K562 (cell line): ENCODE data around the gene CAST. TPM values are rescaled to one million over a fixed set of nuclear protein-coding genes. Genes with fewer than 3 reads are reported as not detected.

Experiments used
- ATAC-seq: fragments of 200-7000 bp; cut with Tn5 transposase; 3 replicates; pipeline ENCODE4 v1.9.1; 2020; ENCODE audit warnings: moderate library complexity
- BruUV-seq: library from RNA; stranded (reverse); fragments of 400-500 nt; replicated peaks from 2 replicates; lab custom pipeline; 2021; lab: Mats Ljungman, UMichigan
- CTCF ChIA-PET: fragments of 300-600 bp; formaldehyde crosslinking; extraction: SDS; loops from one replicate; lab custom pipeline; 2021; ENCODE audit warnings: low intra/inter-chr PET ratio; lab: Yijun Ruan, JAX
- POLR2A ChIA-PET: fragments of 300-600, 350-650 bp; sonication (Branson Sonifier 250); formaldehyde crosslinking; extraction: SDS; loops from one replicate; lab custom pipeline; 2021; ENCODE audit warnings: antibody characterized with exemption, inconsistent platforms; lab: Yijun Ruan, JAX
- DNase-seq, 4 experiments: peaks; one replicate each; pipeline versions ENCODE4 v3.0.0 to v3.0.0-alpha.2; 2011 to 2018; ENCODE audit warnings: low spot score in 3 of 4, mixed read lengths in 3 of 4; ENCODE audit errors: extremely low read depth in 1 of 4
- FAIRE-seq: peaks from 2 replicates; lab custom pipeline; 2011; peaks lifted over from hg19 to GRCh38; lab: Jason Lieb, UNC
- H2AFZ ChIP-seq: 2 replicates; pipeline ENCODE4 v1.6.0; 2011; ENCODE audit warnings: low read depth, low read length, control low read depth, inconsistent platforms
- H3K27ac ChIP-seq: fragments of 200-600 bp; 3 replicates; pipeline ENCODE4 v1.8.0; 2011; ENCODE audit warnings: low read depth, mild to moderate bottlenecking, control low read depth, inconsistent platforms, low read length, moderate library complexity, mixed read lengths; ENCODE audit errors: extremely low read depth
- H3K27me3 ChIP-seq, 2 experiments: fragments of 300-600 bp in 1 of 2; 2 replicates in 1 of 2; 3 replicates in 1 of 2; pipeline versions ENCODE4 v1.6.0 to v1.8.0; 2011; ENCODE audit warnings: inconsistent platforms in 2 of 2, low read length in 2 of 2, mild to moderate bottlenecking in 1 of 2, mixed read lengths in 1 of 2, moderate library complexity in 1 of 2; ENCODE audit not compliant: control insufficient read depth in 2 of 2, insufficient read depth in 2 of 2
- H3K36me3 ChIP-seq: fragments of 300-600 bp; 3 replicates; pipeline ENCODE4 v1.8.0; 2011; ENCODE audit warnings: mild to moderate bottlenecking, low read length, inconsistent platforms; ENCODE audit not compliant: control insufficient read depth, insufficient read depth
- H3K4me1 ChIP-seq, 2 experiments: fragments of 200-600 bp in 1 of 2; replicated peaks in 1 of 2; 2 replicates in 1 of 2; 3 replicates in 1 of 2; pipeline versions ENCODE4 v1.5.1 to v1.8.0; 2011; ENCODE audit warnings: inconsistent platforms in 2 of 2, low read length in 2 of 2, mild to moderate bottlenecking in 1 of 2, mixed read lengths in 1 of 2, moderate library complexity in 1 of 2; ENCODE audit not compliant: control insufficient read depth in 2 of 2, insufficient read depth in 2 of 2
- H3K4me2 ChIP-seq: 2 replicates; pipeline ENCODE4 v1.6.1; 2011; ENCODE audit warnings: low read length, control low read depth, inconsistent platforms, mixed read lengths; ENCODE audit not compliant: insufficient read depth
- H3K4me3 ChIP-seq: fragments of 200-600 bp; sonication (generic), shearing (Covaris generic); 2 replicates; pipeline ENCODE4 v1.5.1; 2016; ENCODE audit warnings: control low read depth, inconsistent platforms
- H3K79me2 ChIP-seq: fragments of 200-600 bp; 3 replicates; pipeline ENCODE4 v1.8.0; 2011; ENCODE audit warnings: low read length, inconsistent platforms; ENCODE audit not compliant: control insufficient read depth, insufficient read depth
- H3K9ac ChIP-seq, 2 experiments: 2 replicates each; pipeline versions ENCODE4 v1.6.0 to v1.6.1; 2011; ENCODE audit warnings: low read depth in 2 of 2, low read length in 2 of 2, control low read depth in 1 of 2, inconsistent platforms in 1 of 2, mild to moderate bottlenecking in 1 of 2, mixed read lengths in 1 of 2; ENCODE audit not compliant: insufficient read depth in 1 of 2
- H3K9me1 ChIP-seq: one replicate; pipeline ENCODE4 v1.6.0; 2011; ENCODE audit warnings: inconsistent platforms, mild to moderate bottlenecking, low read length, moderate library complexity; ENCODE audit not compliant: control insufficient read depth, insufficient read depth
- H3K9me3 ChIP-seq: replicated peaks from 2 replicates; pipeline ENCODE4 v1.5.1; 2011; ENCODE audit warnings: low read depth, low read length, inconsistent platforms; ENCODE audit not compliant: control insufficient read depth, insufficient read depth
- H4K20me1 ChIP-seq: replicated peaks from 2 replicates; pipeline ENCODE4 v1.6.1; 2011; ENCODE audit warnings: low read length, inconsistent platforms, mixed read lengths; ENCODE audit not compliant: control insufficient read depth, insufficient read depth
- ARID3B ChIP-seq: fragments of 250-450 bp; sonication (Bioruptor Pico); IDR thresholded peaks from 2 replicates; pipeline ENCODE4 v1.4.0; 2020; ENCODE audit warnings: borderline replicate concordance
- ATF1 ChIP-seq, 2 experiments: fragments of 450-650 bp in 1 of 2; IDR thresholded peaks; 2 replicates each; pipeline ENCODE4 v1.6.1; 2016; ENCODE audit warnings: missing compliant biosample characterization in 1 of 2, missing genetic modification characterization in 1 of 2
- BCOR ChIP-seq: fragments of 450-650 bp; IDR thresholded peaks from 2 replicates; pipeline ENCODE4 v1.6.1; 2016
- CBX2 ChIP-seq: fragments of 200-600 bp; sonication (generic); IDR thresholded peaks from one replicate; pipeline ENCODE4 v1.6.1; 2012; ENCODE audit warnings: mild to moderate bottlenecking, low read length, inconsistent platforms; ENCODE audit not compliant: insufficient read depth, poor library complexity, severe bottlenecking
- CREB5 ChIP-seq: fragments of 250-450 bp; sonication (Bioruptor Pico); IDR thresholded peaks from 2 replicates; pipeline ENCODE4 v1.5.0; 2020; ENCODE audit warnings: mild to moderate bottlenecking
- FOS ChIP-seq: IDR thresholded peaks from 3 replicates; pipeline ENCODE4 v1.6.1; 2011; ENCODE audit not compliant: insufficient read length; ENCODE audit errors: extremely low read depth
- KDM2B ChIP-seq: fragments of 250-450 bp; sonication (Bioruptor Pico); IDR thresholded peaks from 2 replicates; pipeline ENCODE4 v1.8.0; 2021; ENCODE audit warnings: mild to moderate bottlenecking, moderate library complexity
- MYC ChIP-seq, 2 experiments: fragments of 250-450 bp in 1 of 2; sonication (Bioruptor Pico) in 1 of 2; IDR thresholded peaks; 2 replicates each; pipeline versions ENCODE4 v1.5.1 to v1.6.1; 2012 to 2021; ENCODE audit warnings: low read depth in 2 of 2, borderline replicate concordance in 1 of 2, improper control_type of control experiment in 1 of 2, low read length in 1 of 2, mild to moderate bottlenecking in 1 of 2, moderate library complexity in 1 of 2
- NR4A1 ChIP-seq, 2 experiments: fragments of 250-450 bp in 1 of 2; fragments of 450-650 bp in 1 of 2; sonication (Bioruptor Pico) in 1 of 2; IDR thresholded peaks; 2 replicates each; pipeline versions ENCODE4 v1.4.0 to v1.6.1; 2016 to 2020; ENCODE audit warnings: mild to moderate bottlenecking in 2 of 2, missing compliant biosample characterization in 1 of 2, missing genetic modification characterization in 1 of 2, moderate library complexity in 1 of 2
- POLR2H ChIP-seq: IDR thresholded peaks from 2 replicates; pipeline ENCODE4 v1.6.1; 2016; ENCODE audit warnings: missing genetic modification characterization, low read depth, mild to moderate bottlenecking, control low read depth, missing compliant biosample characterization, moderate library complexity
- RBBP5 ChIP-seq: fragments of 200-600 bp; sonication (generic); IDR thresholded peaks from 2 replicates; pipeline ENCODE4 v1.6.1; 2012; ENCODE audit warnings: borderline replicate concordance, mild to moderate bottlenecking, low read length, control low read depth, inconsistent platforms; ENCODE audit not compliant: insufficient read depth, poor library complexity, severe bottlenecking
- SMARCE1 ChIP-seq: fragments of 450-650 bp; IDR thresholded peaks from 2 replicates; pipeline ENCODE4 v1.7.1; 2016; ENCODE audit warnings: mild to moderate bottlenecking
- TAF7 ChIP-seq: fragments of 450-650 bp; IDR thresholded peaks from 2 replicates; pipeline ENCODE4 v1.6.1; 2016; ENCODE audit warnings: missing genetic modification characterization, missing compliant biosample characterization
- XRCC5 ChIP-seq: fragments of 200-400 bp; formaldehyde crosslinking; IDR thresholded peaks from 2 replicates; pipeline ENCODE4 v1.6.1; 2017; ENCODE audit warnings: low read depth, mild to moderate bottlenecking, low read length
- ZFPM2 ChIP-seq: fragments of 250-450 bp; sonication (Bioruptor Pico); IDR thresholded peaks from 2 replicates; pipeline ENCODE4 v1.5.1; 2022; ENCODE audit warnings: mild to moderate bottlenecking
- ZNF140 ChIP-seq: fragments of 250-450 bp; sonication (Bioruptor Pico); IDR thresholded peaks from 2 replicates; pipeline ENCODE4 v1.8.0; 2021; ENCODE audit warnings: moderate library complexity, mild to moderate bottlenecking, inconsistent platforms
- ZNF583 ChIP-seq: fragments of 250-450 bp; sonication (Bioruptor Pico); IDR thresholded peaks from 2 replicates; pipeline ENCODE4 v1.4.0; 2020
- WGBS: fragments of 100-300 bp; shearing (Covaris generic); methylation state at CpG from one replicate; pipeline ENCODE4 v1.1.6; 2016; ENCODE audit warnings: low coverage, mixed read lengths; ENCODE audit not compliant: insufficient coverage; ENCODE audit errors: missing lambda C conversion rate; 5-methylcytosine and 5-hydroxymethylcytosine counted together
- in situ Hi-C: fragments of 300-500 bp; cut with MboI; formaldehyde crosslinking; loops from 4 replicates; pipeline ENCODE4 v1.15.0; 2018; ENCODE audit warnings: inconsistent platforms, mixed read lengths
- intact Hi-C: fragments of 100-400 bp; cut with micrococcal nuclease; formaldehyde crosslinking; loops from 2 replicates; pipeline ENCODE4 v1.14.2; 2022
- polyA plus RNA-seq, 8 experiments: library from polyadenylated mRNA; depleted of rRNA in 4 of 8; stranded (reverse) in 5 of 8; unstranded in 3 of 8; fragments of >200 nt; fragmentation: Nextera tagmentation in 2 of 8; fragmentation: Illumina TruSeq in 1 of 8; extraction: Ambion mirVana in 2 of 8; extraction: Trizol in 1 of 8; gene quantifications; 2 replicates each; pipeline versions ENCODE4 v1.2.1 to v1.2.3, GENCODE V29; 2011 to 2014; ENCODE audit warnings: inconsistent platforms in 1 of 8, missing spikeins in 1 of 8
- total RNA-seq, 7 experiments: library from RNA; depleted of rRNA in 6 of 7; stranded (reverse); fragments of >200 nt in 6 of 7; fragmentation: Illumina TruSeq in 2 of 7; extraction: Trizol in 2 of 7; gene quantifications; 2 replicates each; pipeline versions ENCODE4 v1.2.1 to v1.2.3, GENCODE V29; 2011 to 2021; ENCODE audit warnings: low replicate concordance in 1 of 7

Gene CAST
- total and polyA plus RNA-seq, 9 of the 15 experiments (the other 6 are each of a cell fraction or from before 2014, with no cell fraction given) = 55.5 to 136 (median 86.1) TPM

- H3K9ac ChIP-seq = peak overlapping the region in 1 of 2 experiments; percentile 66; a peak in 2 of 4 replicates
- ChIA-PET POLR2A (interaction anchor here (0.8 to 1.5 kb wide), 6 partner anchors 8 to 441 kb away, joined by 3 to 8 read pairs (median 4); partner anchors contain the start of genes ERAP1 and RIOK2), CTCF (no interaction called here)
- H3K4me3 ChIP-seq = peak overlapping the region; percentile 28; the same call in 1 of the 2 replicates
- DNase-seq = peak; percentile 36 to 93 (median 63)
- H3K79me2 ChIP-seq = peaks cover 11% of the 10 kb centered on the region; the same call in 2 of the 3 replicates
- no peaks in the 10 kb centered on the region for H3K9me1 ChIP-seq
- H3K36me3 ChIP-seq = peaks cover 73% of the 10 kb centered on the region
- H4K20me1 ChIP-seq = no peaks in the 10 kb centered on the region
- peaks cover 10 to 44% of the 10 kb centered on the region in 2 experiments for H3K4me1 ChIP-seq
- H2AFZ ChIP-seq = peak overlapping the region; percentile 73
- peak; percentile 99 for FAIRE-seq
- intact Hi-C loops (loop anchor here (1.0 to 5.0 kb wide), 4 partner anchors 25 to 193 kb away; no protein-coding TSS in a partner anchor), in situ Hi-C loops (no loop called here)
- no TSS peak for BruUV-seq
- no peaks in the 10 kb centered on the region for H3K27me3 ChIP-seq
- WGBS = 0% methylated on average over 3 of the region's 3 CpGs
- peak overlapping the region; percentile 85 for H3K27ac ChIP-seq
- H3K4me2 ChIP-seq = peak overlapping the region; percentile 76
- H3K9me3 ChIP-seq = peaks cover 2% of the 10 kb centered on the region; the same call in 1 of the 2 replicates
- peak; percentile 95 for ATAC-seq
- no peak for TF ChIP-seq NR4A1 (CRISPR knock-in tag; IDR thresholded peaks at IDR 0.05)
- 0 out of 2 replicates have a peak, but pooled peaks have one; percentile 40 for TF ChIP-seq NR4A1 (tag; IDR thresholded peaks at IDR 0.05)
- no peak for TF ChIP-seq ZNF583 (CRISPR knock-in tag)
- TF ChIP-seq ZFPM2 (CRISPR knock-in tag) = no peak
- no peak for TF ChIP-seq CBX2
- no peak for TF ChIP-seq ATF1 (CRISPR knock-in tag; IDR thresholded peaks at IDR 0.05)
- no peak for TF ChIP-seq ATF1 (tag; IDR thresholded peaks at IDR 0.05)
- no peak for TF ChIP-seq TAF7 (tag)
- peak; percentile 53; the same call in 1 of the 2 replicates for TF ChIP-seq POLR2H (tag)
- no peak for TF ChIP-seq FOS
- no peak for TF ChIP-seq KDM2B
- no peak for TF ChIP-seq BCOR
- no peak for TF ChIP-seq ZNF140 (CRISPR knock-in tag)
- no peak for TF ChIP-seq SMARCE1
- no peak for TF ChIP-seq ARID3B
- TF ChIP-seq RBBP5 = peak; percentile 20
- peak; percentile 71; the same call in 1 of the 2 replicates for TF ChIP-seq MYC (IDR thresholded peaks at IDR 0.05; ENCODE audit: low read depth, low read length)
- no peak for TF ChIP-seq MYC (CRISPR knock-in tag; IDR thresholded peaks at IDR 0.05; ENCODE audit: borderline replicate concordance, low read depth)
- TF ChIP-seq CREB5 = no peak
- no peak for TF ChIP-seq XRCC5
These were observed 79.7 kb downstream of the CAST start for GRCh38 chr5:96741891-96742309.
